ENCODE data around the gene PIK3C2G.

Gene PIK3C2G

GRCh38 chr12:18629916-18630315, 368.6 kb downstream of the PIK3C2G start:
- H3K9ac ChIP-seq (ENCODE audit: low read depth, low read length), result no peak overlapping the region
- no peaks in the 10 kb centered on the region for H3K9me3 ChIP-seq (ENCODE audit: control insufficient read depth, insufficient read depth, low read length)
- no peaks in the 10 kb centered on the region for H3K27me3 ChIP-seq (ENCODE audit: control insufficient read depth, insufficient read depth, low read length)
- no peak overlapping the region for H3K4me3 ChIP-seq (ENCODE audit: low read depth, low read length)
- no peaks in the 10 kb centered on the region for H3K4me1 ChIP-seq (ENCODE audit: control insufficient read depth, insufficient read depth, low read length)
- no peaks in the 10 kb centered on the region for H3K36me3 ChIP-seq (ENCODE audit: control insufficient read depth, insufficient read depth, low read length)

DNA sequence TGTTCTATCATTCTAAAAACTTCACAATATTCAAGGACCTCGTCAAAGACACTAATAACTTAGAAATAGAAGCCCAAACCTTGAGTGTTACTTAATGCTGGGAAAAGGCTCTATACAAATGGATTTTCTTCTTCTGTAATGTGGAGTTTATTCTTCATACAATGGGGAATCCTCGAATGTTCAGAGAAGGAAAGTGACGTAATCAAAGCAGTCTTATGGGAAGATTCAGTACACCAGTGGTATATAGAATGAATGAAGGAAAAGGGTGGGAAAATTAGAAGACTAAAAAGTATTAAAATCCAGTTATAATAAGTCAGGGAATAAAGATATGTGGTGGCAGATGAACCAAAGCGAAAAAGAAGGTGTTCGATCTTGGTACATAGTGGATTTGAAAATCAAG, 370.0 kb downstream of the PIK3C2G start:
- Histone ChIP-seq H3K27me3 (ENCODE audit: control insufficient read depth, insufficient read depth, low read length) (no peaks in the 10 kb centered on the region), H3K4me3 (ENCODE audit: low read depth, low read length) (no peak overlapping the region), H3K9me3 (ENCODE audit: control insufficient read depth, insufficient read depth, low read length) (no peaks in the 10 kb centered on the region), H3K36me3 (ENCODE audit: control insufficient read depth, insufficient read depth, low read length) (no peaks in the 10 kb centered on the region), H3K4me1 (ENCODE audit: control insufficient read depth, insufficient read depth, low read length) (no peaks in the 10 kb centered on the region), H3K9ac (ENCODE audit: low read depth, low read length) (no peak overlapping the region)

DNA sequence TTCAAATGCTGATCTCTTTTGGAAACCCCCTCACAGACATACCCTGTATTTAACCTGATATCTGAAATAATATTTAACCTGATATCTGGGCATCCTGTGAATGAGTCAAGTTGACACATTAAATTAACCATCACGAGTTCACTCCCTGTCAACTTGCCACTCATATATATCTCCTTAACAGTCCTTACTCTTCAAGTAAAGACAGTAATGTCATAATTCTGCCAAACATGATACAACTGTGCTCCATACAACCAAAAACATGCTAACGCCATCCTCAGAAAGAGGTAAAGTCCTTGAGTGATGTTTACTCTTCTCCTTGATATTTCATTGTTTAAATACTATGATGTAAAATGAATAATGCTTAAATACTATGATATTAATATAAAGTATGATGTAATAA, 371.5 kb downstream of the PIK3C2G start:
- no peaks in the 10 kb centered on the region for H3K9me3 ChIP-seq (ENCODE audit: control insufficient read depth, insufficient read depth, low read length)
- no peaks in the 10 kb centered on the region for H3K36me3 ChIP-seq (ENCODE audit: control insufficient read depth, insufficient read depth, low read length)
- H3K4me3 ChIP-seq (ENCODE audit: low read depth, low read length), result no peak overlapping the region
- no peak overlapping the region for H3K9ac ChIP-seq (ENCODE audit: low read depth, low read length)
- H3K4me1 ChIP-seq (ENCODE audit: control insufficient read depth, insufficient read depth, low read length), result no peaks in the 10 kb centered on the region
- H3K27me3 ChIP-seq (ENCODE audit: control insufficient read depth, insufficient read depth, low read length), result no peaks in the 10 kb centered on the region

DNA sequence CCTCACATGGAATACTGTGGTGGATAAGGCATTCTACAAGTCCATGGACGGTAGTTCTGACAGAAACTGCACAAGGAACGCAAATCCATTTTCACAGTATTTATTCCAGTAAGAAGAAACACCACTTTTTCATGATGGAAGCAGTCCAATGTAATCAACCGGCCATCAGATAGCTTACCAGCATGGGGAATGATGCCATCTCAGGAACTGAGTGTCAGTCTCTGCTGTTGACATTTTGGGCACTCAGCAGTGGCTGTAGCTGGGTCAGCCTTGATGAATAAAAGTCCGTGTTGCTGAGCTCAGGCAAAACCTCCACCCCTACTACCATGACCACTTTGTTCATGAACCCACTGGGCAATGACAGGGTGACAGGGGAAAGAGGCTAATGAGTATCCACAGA, 373.1 kb downstream of the PIK3C2G start:
- no peaks in the 10 kb centered on the region for H3K9me3 ChIP-seq (ENCODE audit: control insufficient read depth, insufficient read depth, low read length)
- H3K36me3 ChIP-seq (ENCODE audit: control insufficient read depth, insufficient read depth, low read length), result no peaks in the 10 kb centered on the region
- H3K4me3 ChIP-seq (ENCODE audit: low read depth, low read length), result no peak overlapping the region
- H3K4me1 ChIP-seq (ENCODE audit: control insufficient read depth, insufficient read depth, low read length), result no peaks in the 10 kb centered on the region
- no peaks in the 10 kb centered on the region for H3K27me3 ChIP-seq (ENCODE audit: control insufficient read depth, insufficient read depth, low read length)
- no peak overlapping the region for H3K9ac ChIP-seq (ENCODE audit: low read depth, low read length)

- Histone ChIP-seq H3K27me3 (ENCODE audit: control insufficient read depth, insufficient read depth, low read length) (no peaks in the 10 kb centered on the region), H3K36me3 (ENCODE audit: control insufficient read depth, insufficient read depth, low read length) (no peaks in the 10 kb centered on the region), H3K4me1 (ENCODE audit: control insufficient read depth, insufficient read depth, low read length) (no peaks in the 10 kb centered on the region), H3K4me3 (ENCODE audit: low read depth, low read length) (no peak overlapping the region), H3K9ac (ENCODE audit: low read depth, low read length) (no peak overlapping the region), H3K9me3 (ENCODE audit: control insufficient read depth, insufficient read depth, low read length) (no peaks in the 10 kb centered on the region)
Measured at GRCh38 chr12:18640321-18640955, 379.1 kb downstream of the PIK3C2G start.

GRCh38 chr12:18643681-18644080, 382.4 kb downstream of the PIK3C2G start:
- no peaks in the 10 kb centered on the region for H3K9me3 ChIP-seq (ENCODE audit: control insufficient read depth, insufficient read depth, low read length)
- H3K4me1 ChIP-seq (ENCODE audit: control insufficient read depth, insufficient read depth, low read length), result no peaks in the 10 kb centered on the region
- H3K27me3 ChIP-seq (ENCODE audit: control insufficient read depth, insufficient read depth, low read length), result no peaks in the 10 kb centered on the region
- H3K36me3 ChIP-seq (ENCODE audit: control insufficient read depth, insufficient read depth, low read length), result no peaks in the 10 kb centered on the region
- H3K9ac ChIP-seq (ENCODE audit: low read depth, low read length), result no peak overlapping the region
- no peak overlapping the region for H3K4me3 ChIP-seq (ENCODE audit: low read depth, low read length)

- Histone ChIP-seq H3K9ac (ENCODE audit: low read depth, low read length) (no peak overlapping the region), H3K4me1 (ENCODE audit: control insufficient read depth, insufficient read depth, low read length) (no peaks in the 10 kb centered on the region)
Measured at GRCh38 chr12:18644564-18644963, 383.2 kb downstream of the PIK3C2G start.

GRCh38 chr12:18646286-18646890, 385.1 kb downstream of the PIK3C2G start:
- no peaks in the 10 kb centered on the region for H3K36me3 ChIP-seq (ENCODE audit: control insufficient read depth, insufficient read depth, low read length)
- no peaks in the 10 kb centered on the region for H3K27me3 ChIP-seq (ENCODE audit: control insufficient read depth, insufficient read depth, low read length)
- no peak overlapping the region for H3K9ac ChIP-seq (ENCODE audit: low read depth, low read length)
- H3K9me3 ChIP-seq (ENCODE audit: control insufficient read depth, insufficient read depth, low read length), result no peaks in the 10 kb centered on the region
- no peak overlapping the region for H3K4me3 ChIP-seq (ENCODE audit: low read depth, low read length)
- H3K4me1 ChIP-seq (ENCODE audit: control insufficient read depth, insufficient read depth, low read length), result no peaks in the 10 kb centered on the region

More at GRCh38 chr12:18644564-18644963, 383.2 kb downstream of the PIK3C2G start:
- H3K36me3 ChIP-seq (ENCODE audit: control insufficient read depth, insufficient read depth, low read length), result no peaks in the 10 kb centered on the region
- no peaks in the 10 kb centered on the region for H3K9me3 ChIP-seq (ENCODE audit: control insufficient read depth, insufficient read depth, low read length)
- no peaks in the 10 kb centered on the region for H3K27me3 ChIP-seq (ENCODE audit: control insufficient read depth, insufficient read depth, low read length)
- H3K4me3 ChIP-seq (ENCODE audit: low read depth, low read length), result no peak overlapping the region

- H3K9ac ChIP-seq (ENCODE audit: low read depth, low read length), result no peak overlapping the region
- no peaks in the 10 kb centered on the region for H3K9me3 ChIP-seq (ENCODE audit: control insufficient read depth, insufficient read depth, low read length)
- no peaks in the 10 kb centered on the region for H3K27me3 ChIP-seq (ENCODE audit: control insufficient read depth, insufficient read depth, low read length)
- H3K36me3 ChIP-seq (ENCODE audit: control insufficient read depth, insufficient read depth, low read length), result no peaks in the 10 kb centered on the region
- no peaks in the 10 kb centered on the region for H3K4me1 ChIP-seq (ENCODE audit: control insufficient read depth, insufficient read depth, low read length)
- H3K4me3 ChIP-seq (ENCODE audit: low read depth, low read length), result no peak overlapping the region
Measured at GRCh38 chr12:18651525-18651924, 390.2 kb downstream of the PIK3C2G start.

- Histone ChIP-seq H3K27me3 (ENCODE audit: control insufficient read depth, insufficient read depth, low read length) (no peaks in the 10 kb centered on the region), H3K36me3 (ENCODE audit: control insufficient read depth, insufficient read depth, low read length) (no peaks in the 10 kb centered on the region), H3K4me3 (ENCODE audit: low read depth, low read length) (no peak overlapping the region), H3K4me1 (ENCODE audit: control insufficient read depth, insufficient read depth, low read length) (no peaks in the 10 kb centered on the region), H3K9me3 (ENCODE audit: control insufficient read depth, insufficient read depth, low read length) (no peaks in the 10 kb centered on the region), H3K9ac (ENCODE audit: low read depth, low read length) (no peak overlapping the region)
Measured at GRCh38 chr12:18652596-18652995, 391.3 kb downstream of the PIK3C2G start.

GRCh38 chr12:18653465-18653864, 392.1 kb downstream of the PIK3C2G start:
- Histone ChIP-seq H3K4me1 (ENCODE audit: control insufficient read depth, insufficient read depth, low read length) (no peaks in the 10 kb centered on the region), H3K9ac (ENCODE audit: low read depth, low read length) (no peak overlapping the region), H3K4me3 (ENCODE audit: low read depth, low read length) (no peak overlapping the region), H3K9me3 (ENCODE audit: control insufficient read depth, insufficient read depth, low read length) (no peaks in the 10 kb centered on the region), H3K36me3 (ENCODE audit: control insufficient read depth, insufficient read depth, low read length) (no peaks in the 10 kb centered on the region), H3K27me3 (ENCODE audit: control insufficient read depth, insufficient read depth, low read length) (no peaks in the 10 kb centered on the region)

- Histone ChIP-seq H3K4me3 (ENCODE audit: low read depth, low read length) (no peak overlapping the region), H3K27me3 (ENCODE audit: control insufficient read depth, insufficient read depth, low read length) (no peaks in the 10 kb centered on the region), H3K4me1 (ENCODE audit: control insufficient read depth, insufficient read depth, low read length) (no peaks in the 10 kb centered on the region), H3K9ac (ENCODE audit: low read depth, low read length) (no peak overlapping the region), H3K36me3 (ENCODE audit: control insufficient read depth, insufficient read depth, low read length) (no peaks in the 10 kb centered on the region), H3K9me3 (ENCODE audit: control insufficient read depth, insufficient read depth, low read length) (no peaks in the 10 kb centered on the region)
Measured at GRCh38 chr12:18655351-18655750, 394.0 kb downstream of the PIK3C2G start.

Data from iPS-15b (cell line).